HG03025 (cell line): Measurements from ENCODE around the gene INTS11.

Source experiments
- ATAC-seq: cut with Tn5 transposase; IDR thresholded peaks from one replicate; pipeline ENCODE4 v1.9.1; 2021; ENCODE audit warnings: mild to moderate bottlenecking, moderate library complexity; ENCODE audit not compliant: unreplicated experiment, low FRiP score

INTS11 gene

DNA sequence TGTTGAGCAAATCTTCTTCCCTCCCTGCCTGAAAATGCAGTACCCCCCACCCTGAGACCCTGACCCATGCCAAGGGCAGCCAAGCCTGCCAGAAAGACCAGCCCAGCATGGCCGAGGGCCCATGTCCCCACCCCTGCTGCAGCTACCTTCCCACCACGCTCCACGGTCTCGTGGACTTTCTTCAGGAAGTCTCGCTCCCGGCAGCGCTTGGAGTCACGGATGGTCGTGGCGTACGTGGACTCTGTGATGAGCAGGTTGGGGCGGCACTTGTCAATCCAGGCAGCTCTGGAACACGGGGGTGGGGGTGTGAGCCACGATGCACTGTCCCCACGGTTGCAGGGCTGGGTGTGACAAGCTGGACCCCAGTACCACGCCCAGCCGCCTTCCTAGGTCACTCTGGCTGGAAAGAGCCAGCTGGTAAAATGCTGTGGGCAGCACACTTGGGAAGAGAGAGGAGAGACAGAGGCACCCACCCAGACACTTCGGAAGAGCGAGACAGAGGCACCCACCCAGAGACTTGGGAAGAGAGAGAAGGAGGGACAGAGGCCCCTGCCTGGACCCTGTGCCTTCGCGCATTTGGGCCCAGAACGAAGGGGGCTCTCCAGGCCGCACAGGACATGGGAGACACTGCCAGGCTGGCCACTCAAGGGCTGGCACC is 9.7 kb downstream of the INTS11 start:
- ATAC-seq: no peak

DNA sequence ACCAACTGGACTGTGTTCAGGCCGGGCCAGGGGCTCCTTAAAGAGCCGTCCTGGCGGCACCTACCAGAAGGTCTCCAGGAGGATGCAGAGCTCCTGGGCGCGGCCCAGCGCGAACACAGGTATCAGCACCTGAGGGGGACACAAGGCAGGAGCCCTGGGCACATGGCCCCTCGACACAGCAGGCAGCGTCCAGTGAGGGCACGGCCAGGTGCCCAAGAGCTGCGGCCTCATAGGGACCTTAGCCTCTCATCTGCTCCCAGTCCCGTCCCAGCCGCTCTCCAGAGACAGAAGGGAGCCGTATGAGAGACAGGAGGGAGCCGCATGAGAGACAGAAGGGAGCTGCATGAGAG is 10.2 kb downstream of the INTS11 start:
- no peak for ATAC-seq

DNA sequence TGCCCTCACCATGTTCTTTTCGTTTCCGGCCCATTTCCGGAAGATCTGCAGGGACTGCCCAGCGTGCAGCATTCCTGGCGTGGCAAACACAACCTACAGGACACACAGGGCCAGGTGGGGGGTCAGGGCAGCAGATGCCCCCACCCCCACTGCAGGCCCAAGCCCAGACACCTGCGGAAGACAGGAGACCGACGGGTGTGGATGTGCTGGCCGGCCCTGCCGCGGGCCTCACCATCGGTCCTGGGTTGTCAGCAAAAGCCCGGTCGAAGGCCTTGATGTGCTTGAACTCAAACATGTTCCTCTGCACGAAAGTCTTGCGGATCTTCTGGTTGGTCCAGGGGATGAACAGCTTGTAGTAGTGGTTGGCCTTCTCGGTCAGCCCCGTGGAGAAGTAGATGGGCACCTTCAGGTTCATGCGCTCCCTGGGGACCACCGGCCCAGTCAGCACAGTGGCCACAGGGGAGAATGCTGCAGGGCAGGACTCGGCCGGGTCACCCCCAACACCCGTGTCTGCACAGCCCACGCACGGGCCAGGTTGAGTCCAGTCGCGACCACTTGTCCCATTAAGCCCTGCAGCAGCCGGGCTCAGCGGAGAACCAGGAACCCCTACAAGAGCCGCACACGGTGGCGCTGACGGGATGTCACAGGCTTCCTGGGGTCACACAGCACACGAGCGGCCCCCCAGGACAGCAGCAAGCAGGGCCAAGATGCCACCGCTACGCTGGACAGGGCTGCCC is 10.8 kb downstream of the INTS11 start:
- ATAC-seq: no peak

DNA sequence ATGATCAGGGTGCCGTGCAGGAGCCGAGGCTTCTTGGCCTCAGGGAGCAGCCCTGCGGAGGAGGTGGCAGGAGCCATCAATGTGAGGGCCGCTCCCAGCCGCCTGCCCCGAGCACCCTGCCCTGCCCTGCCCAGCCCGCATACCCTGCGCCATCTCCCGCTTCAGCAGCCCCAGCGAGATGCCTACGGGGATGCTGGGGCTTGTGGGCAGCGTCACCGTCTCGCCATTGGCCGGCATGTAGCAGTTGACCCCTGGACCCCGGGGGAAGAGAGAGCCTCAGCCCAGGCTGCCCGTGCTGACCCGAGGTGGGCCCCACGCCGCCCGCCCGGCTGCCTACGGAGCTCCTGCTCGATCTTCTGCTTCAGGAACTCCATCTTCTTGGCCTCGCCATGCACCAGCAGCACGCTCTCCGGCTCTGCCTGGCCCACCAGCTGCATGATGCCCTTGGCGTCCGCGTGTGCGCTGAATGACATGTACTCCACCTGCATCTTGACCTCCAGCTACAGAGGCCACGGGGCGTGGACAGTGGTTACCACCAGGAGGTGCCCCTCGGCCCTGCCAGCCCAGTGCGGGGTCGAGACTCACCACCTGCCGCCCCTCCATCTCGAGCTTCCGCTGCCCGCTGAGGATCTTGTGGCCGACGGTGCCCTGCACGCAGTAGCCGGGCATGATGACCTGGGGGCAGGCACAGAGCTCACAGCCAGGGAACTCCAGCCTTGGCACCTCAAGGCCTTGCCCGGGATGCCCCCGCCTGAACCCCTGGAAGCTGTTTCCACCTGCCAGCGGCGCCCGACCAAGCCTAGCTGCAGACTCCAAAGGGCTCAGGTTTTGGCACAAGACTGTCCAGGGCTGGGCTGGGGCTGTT is 11.8 kb downstream of the INTS11 start:
- ATAC-seq: no peak

DNA sequence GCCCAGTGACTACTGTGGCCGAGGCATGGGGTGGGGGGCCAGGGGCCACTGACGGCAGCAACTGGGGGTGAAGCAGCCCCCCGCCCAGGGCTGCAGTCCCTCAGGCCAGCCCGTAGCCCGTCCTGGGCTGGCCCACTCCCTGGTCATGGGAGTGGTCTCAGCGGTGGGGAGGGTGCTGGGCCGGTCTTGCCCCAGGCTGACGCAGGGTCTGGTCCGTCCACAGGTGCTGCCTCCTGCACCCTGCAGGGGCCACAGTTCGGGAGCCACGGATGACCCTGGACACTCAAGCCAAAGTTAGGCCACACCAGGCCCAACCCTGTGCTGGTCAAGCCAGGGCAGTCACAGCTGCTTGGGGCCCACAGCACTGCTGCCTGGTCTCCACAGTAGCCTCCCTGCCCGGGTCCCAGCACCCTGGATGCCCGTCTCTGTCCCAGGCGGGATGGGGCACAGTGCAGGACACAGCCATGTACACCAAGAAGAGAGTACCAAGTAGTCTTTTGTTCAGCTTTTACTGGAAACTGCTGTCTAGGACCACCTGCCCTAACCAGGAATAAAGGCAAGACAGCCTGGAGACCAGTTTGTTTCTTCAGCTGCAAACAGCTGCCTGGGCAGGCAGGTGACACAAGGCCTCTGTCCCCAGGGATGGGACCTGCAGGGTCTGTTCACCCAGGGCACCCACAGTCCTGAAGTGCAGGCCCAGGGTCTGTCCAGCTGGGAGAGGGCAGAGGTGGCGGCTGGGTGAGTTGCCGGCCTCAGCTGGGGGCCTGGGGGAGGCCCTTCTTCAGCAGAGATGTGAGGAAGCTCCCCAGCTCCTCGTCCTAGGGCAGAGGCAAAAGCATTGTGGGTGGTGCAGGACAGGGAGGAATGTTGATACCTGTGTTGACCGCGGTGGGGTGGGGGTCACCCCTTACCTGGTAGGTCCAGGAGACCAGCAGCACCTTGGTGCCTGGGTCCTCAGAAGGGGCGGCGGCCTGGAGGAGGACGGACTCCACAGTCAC is 13.1 kb downstream of the INTS11 start:
- ATAC-seq: no peak

DNA sequence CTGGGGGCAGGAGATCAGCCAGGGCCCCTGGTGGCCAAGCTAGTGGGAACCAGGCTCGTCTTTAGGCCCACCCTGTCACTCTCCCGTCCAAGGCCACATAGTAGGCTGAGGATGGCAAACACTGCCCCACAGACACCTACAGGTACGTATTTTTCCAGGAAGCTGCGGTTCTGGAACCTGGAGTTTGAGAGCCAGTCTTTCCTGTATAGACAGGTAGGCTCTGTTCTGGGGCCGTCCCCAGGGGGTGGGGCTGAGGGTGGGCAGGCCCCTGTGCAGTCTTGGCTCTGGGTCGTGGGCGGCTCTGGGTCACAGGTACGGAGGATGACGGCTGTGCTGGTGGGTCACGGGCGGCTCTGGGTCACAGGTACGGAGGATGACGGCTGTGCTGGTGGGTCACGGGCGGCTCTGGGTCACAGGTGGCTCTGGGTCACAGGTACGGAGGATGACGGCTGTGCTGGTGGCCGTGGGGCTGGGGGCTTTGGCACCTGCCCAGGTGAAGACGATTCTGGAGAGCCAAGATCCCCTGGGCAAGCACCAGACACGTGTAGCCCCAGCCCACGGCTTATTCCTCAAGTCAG is 13.9 kb downstream of the INTS11 start:
- no peak for ATAC-seq

DNA sequence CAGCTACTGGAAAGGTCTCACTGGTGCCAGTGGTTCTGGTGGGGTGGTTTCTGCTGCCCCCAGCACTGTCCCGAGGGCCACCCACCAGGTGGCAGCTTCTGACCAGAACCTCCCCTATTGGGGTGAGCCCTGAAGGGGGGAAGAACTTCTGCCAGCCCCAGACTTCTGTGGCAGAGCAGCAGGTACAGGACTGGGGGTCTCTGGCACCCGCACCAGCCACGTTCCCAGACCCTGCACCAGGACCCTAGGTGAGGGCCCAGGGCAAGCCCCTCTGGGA is 14.4 kb downstream of the INTS11 start:
- no peak for ATAC-seq

DNA sequence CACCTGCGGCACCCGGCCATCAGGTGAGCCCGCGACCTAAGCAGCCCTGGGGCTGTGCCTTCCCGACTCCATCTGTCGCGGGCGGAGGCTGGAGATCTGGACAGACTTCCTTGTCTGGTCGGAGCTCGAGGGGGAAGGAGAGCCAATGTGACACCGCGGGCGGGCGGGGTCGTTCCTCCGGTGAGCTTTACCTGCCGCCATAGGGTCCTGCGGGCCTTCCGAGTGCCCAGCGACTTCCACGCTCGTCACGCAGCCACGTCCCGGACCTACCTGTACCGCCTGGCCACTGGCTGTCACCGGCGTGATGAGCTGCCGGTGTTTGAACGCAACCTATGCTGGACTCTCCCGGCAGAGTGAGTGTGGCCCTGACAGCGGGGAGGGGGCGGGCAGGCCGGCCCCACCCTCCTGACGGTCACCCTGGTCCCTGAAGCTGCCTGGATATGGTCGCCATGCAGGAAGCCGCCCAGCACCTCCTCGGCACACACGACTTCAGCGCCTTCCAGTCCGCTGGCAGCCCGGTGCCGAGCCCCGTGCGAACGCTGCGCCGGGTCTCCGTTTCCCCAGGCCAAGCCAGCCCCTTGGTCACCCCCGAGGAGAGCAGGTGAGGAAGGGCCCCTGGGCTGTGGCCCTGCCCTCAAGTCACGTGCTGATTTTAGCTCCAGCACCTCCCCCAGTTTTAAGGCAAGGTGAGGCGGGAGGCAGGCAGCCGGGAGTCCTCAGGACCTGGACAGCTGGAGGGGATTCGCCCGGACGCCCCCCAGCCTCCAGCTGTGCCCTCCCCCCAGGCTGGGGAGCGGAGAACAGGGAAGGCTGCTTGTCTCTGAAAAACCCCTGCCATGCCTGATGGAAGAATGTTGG is 15.0 kb downstream of the INTS11 start:
- ATAC-seq: no peak

DNA sequence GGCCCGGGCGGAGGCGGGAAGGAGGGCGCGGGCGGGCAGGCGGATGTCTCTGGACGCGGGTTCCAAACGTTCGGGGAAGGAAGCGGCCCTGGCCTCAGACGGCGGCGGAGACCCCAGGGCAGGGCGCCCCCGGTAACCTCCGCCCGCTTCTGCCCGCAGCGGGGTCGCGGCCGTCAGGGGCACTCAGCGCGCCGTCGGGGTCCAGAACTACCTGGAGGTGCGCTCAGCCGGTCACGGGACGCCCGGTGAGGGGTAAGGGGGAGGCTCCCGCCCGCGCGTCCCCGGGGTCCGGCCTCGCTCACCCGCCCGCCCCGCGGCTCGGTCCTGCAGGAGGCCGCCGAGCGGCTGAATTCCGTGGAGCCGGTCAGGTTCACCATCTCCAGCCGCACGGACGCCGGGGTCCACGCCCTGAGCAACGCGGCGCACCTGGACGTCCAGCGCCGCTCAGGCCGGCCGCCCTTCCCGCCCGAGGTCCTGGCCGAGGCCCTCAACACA is 15.7 kb downstream of the INTS11 start:
- peak; percentile 1 for ATAC-seq

DNA sequence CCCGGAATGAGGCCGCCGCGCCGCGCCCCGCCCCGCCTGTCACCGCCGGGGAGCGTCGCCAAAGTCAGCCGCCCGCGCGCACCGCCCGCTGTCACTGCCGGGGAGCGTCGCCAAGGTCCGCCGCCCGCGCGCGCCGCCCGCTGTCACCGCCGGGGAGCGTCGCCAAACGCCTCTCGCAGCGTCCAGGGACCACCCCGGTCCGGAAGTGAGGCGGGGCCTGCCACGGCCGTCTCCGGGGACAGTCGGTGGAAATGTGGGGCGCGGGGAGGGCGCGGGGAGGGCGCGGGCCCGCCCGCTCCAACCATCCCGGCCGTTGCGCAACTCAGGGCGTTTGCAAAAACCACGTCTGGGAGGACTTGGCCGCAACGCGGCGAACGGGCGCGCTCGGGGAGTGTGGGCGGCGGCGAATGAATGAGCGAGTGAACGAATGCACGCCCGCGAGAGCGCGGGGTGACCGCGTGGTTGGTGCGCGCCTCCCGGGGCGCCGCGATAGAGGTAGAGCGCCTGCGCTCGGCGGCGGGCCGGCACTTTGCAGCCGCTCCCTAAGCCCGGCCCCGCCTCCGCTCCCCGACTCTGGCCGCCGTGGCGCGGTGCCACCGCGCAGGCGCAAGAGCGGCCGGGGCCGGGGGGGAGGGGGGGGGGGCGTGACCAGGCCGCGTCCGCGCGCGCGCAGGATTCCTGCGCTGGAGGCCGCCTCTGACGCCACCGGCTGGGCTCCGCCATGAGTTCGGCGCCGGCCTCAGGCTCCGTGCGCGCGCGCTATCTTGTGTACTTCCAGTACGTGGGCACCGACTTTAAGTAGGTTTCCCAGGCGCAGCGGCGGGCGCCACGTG is 16.3 kb downstream of the INTS11 start, which contains the start of the genes ACAP3 and PUSL1:
TSS of gene ACAP3 (minus strand) at position 8 of the 833 bp plus-strand sequence. CDS start 115 bp downstream, outside the sequence.
TSS of gene PUSL1 (plus strand) at position 675 of the 833 bp plus-strand sequence. CDS start at position 722, 47 bp downstream.
- ATAC-seq: peak; percentile 59

DNA sequence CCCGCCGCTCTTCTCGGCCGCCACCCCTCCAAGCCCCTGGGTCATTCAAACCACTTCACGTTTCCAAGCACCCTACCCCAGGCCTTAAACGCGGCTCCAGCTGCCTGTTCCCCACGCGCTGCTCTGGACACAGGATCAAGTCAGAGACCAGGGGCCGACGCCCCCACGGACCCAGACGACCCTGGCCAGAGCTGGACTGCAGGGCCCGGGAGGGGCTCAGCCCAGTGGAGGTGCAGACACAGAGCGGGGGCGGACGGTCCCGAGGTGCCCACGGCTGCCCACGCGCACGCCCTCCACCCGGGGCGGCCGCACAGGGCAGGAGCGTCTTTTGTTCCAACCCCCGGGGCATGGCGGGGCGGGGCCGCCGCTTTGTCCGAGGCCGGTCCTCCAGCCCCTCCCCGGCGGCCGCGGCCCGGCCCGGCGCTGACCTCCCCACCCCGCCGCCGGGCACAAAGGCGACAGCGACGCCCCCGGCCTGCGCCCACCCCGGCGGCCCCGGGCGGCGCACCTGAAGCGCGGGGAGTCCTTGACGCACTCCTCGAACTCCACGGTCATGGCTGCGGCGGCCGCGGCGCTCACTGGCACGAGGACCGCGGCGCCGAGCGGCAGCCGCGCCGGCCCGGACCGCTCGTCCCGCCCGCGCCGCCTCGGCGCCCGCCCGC is 17.1 kb downstream of the INTS11 start:
- ATAC-seq: peak; percentile 6

DNA sequence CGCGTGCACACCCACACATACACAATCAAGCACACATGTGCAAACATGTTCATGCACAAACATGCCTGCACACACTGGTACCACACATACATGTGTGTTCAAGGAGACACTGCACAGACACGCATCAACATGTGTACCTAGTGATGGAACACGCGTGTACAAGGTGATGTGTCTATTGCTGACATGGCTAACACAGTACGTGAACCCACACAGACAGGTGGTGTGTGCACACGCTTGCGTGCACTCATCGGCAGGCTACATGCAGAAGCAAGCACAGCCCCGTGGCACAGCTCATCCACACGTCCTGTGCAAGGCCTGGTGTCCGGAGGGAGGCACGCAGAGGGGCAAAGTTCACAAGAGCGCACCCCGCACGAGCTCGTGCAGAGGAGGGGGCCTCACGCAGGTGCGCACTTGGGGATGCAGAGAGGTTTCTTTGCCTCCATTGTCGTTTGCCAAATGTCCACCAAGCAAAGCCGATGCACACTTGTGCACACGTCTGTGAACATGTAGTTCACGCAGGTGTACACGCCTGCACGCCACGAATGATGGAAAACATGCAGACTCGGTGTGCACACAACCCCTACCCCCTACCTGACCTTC is 17.7 kb downstream of the INTS11 start:
- ATAC-seq: no peak

DNA sequence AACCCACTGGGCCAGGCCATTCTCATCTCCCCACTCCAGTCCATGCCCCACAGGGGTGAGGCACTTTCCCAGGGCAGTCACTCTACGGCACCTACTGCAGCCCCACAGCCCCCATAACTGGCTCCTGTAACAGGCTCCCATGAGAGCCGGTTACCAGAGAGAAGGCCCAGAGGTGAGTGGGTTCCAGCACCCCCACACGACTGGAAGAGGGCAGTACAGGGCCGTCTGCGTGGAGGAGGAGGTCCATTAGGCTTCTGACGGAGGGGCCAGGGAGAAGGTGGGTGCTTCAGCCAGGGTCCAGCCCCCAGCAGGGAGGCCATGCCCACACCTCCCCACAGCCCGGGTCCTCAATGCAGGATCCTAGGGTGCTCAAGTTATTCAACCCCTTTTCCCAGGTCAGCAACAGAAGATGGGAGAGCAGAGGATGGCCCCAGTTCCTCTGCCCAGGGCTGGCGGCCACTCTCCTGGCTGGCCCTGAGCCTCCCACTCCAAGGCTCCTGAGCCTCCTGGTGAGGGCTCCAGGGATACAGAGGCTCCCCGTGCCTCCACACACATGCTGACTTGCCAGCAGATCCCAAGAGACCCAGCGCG is 18.3 kb downstream of the INTS11 start:
- ATAC-seq: no peak

DNA sequence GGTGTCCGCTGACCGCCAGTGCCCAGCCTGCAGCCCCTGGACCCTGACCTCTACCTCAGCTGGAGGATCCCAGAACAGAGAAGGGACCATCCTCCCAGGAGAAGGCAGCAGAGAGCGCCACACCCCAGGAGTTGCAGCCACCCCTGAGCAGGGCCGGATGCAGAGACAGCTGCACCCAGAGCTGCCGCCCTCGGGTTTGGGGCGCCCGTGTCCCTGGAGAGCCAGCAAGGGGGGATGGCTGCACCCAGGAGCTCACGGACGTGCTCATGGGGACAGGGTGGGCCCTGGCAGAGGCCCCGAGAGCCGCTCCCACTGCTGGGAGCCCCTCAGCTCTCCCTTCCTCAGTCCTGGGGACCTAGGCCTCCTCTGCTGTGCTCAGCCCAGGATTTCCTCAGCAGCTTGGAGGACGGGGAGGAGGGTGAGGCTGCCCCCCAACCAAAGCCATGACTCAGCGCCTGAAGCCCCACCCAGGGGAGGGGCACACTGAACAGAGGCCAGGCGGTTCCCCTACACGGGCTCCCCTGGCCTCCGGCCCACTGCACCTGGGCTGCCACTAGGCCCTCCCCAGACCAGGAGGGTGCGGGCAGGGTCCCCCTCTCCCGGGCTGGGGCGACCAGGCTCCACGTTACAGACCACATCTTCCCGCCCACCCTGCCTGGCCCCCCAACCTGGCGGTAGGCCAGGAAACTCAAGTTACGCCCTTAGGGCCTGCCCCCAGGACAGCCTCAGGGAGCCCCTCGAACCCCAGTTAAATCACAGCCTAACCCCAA is 19.0 kb downstream of the INTS11 start:
- no peak for ATAC-seq

DNA sequence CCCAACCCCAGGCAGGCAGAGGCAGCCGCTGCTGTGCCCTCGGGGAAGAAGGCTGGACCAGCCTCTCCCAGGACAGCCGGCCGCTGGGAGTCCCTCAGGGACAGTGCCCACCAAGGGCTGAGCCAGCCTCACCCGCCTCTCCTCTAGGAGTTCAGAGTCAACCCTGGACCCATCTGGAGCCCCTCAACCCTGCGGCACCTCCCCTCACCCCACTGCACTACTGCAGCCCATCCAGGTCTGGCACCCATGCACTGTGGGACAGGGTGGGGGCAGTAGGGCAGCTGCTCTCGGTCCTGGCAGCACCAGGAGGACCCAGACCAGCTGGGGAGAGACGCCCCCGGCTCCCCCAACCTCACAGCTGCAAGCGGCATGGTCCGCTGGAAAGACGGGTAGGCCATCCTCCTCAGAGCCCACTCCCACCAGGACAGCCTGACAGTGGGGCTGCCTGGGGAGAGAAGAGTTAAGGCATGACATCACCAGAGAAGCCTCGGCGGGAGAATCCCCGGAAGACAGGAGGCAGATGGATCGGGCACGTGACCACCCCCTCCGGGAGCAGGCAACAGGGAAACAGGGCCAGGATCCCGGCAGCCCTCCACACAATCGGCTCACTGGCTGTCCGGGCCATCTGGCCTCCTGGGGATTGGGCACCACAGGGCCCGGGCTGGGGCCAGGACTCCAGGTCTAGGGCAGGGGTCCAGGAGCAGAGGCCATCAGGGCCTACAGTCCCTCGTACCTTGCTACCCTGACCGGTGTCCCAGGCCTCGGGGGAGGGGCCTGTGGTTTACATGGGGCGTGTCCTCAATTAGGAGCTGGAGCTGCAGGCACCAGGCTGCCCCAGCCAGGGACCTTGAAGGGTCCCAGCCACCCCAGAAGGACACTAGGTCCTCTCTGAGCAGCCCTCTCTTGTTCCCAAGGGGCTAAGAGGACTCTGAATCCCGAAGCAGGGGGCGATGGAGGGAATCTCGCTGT is 19.8 kb downstream of the INTS11 start:
- ATAC-seq: no peak
